IMR-90 (cell line): ENCODE data around the gene ATP6V0E2.
"Not testable (repeated sequence)": the region's sequence is repeated elsewhere in the genome, so short reads cannot be mapped to it uniquely, and the experiment has no call there.

Experiments used
- CTCF ChIP-seq: conservative IDR thresholded peaks from 2 replicates; pipeline ENCODE4 v1.5.1; 2012; ENCODE audit warnings: mild to moderate bottlenecking, low read depth, low read length, improper control_type of control experiment
- MAZ ChIP-seq: IDR thresholded peaks from 2 replicates; pipeline ENCODE4 v1.6.1; 2012; ENCODE audit warnings: low read depth, mild to moderate bottlenecking, low read length, improper control_type of control experiment, moderate library complexity, borderline replicate concordance
- POLR2A ChIP-seq: IDR thresholded peaks from 2 replicates; pipeline ENCODE4 v1.6.1; 2012; ENCODE audit warnings: mild to moderate bottlenecking, low read depth, low read length
- RAD21 ChIP-seq: IDR thresholded peaks from 2 replicates; pipeline ENCODE4 v1.6.1; 2012; ENCODE audit warnings: low read length, improper control_type of control experiment

- TF ChIP-seq CTCF, POLR2A, RAD21, MAZ: not testable (repeated sequence)
These were observed 21.2 kb downstream of the ATP6V0E2 start for GRCh38 chr7:149894957-149895356.
